Fibroblast of mammary gland (primary cell): Measurements from ENCODE around the gene STK25.

Source experiments
- DNase-seq: peaks from one replicate; pipeline ENCODE4 v3.0.0-alpha.2; 2010; ENCODE audit warnings: low read depth
- H3K4me3 ChIP-seq: 2 replicates; pipeline ENCODE4 v1.5.1; 2011; ENCODE audit warnings: low read depth, mild to moderate bottlenecking, low read length, moderate library complexity; ENCODE audit not compliant: control insufficient read depth
- TF ChIP-seq, protein P1 (sequence below): conservative IDR thresholded peaks from 2 replicates; pipeline ENCODE4 v1.5.1; 2011; ENCODE audit warnings: low read depth, low read length, inconsistent platforms; ENCODE audit not compliant: control insufficient read depth, insufficient read depth

STK25 gene

DNA sequence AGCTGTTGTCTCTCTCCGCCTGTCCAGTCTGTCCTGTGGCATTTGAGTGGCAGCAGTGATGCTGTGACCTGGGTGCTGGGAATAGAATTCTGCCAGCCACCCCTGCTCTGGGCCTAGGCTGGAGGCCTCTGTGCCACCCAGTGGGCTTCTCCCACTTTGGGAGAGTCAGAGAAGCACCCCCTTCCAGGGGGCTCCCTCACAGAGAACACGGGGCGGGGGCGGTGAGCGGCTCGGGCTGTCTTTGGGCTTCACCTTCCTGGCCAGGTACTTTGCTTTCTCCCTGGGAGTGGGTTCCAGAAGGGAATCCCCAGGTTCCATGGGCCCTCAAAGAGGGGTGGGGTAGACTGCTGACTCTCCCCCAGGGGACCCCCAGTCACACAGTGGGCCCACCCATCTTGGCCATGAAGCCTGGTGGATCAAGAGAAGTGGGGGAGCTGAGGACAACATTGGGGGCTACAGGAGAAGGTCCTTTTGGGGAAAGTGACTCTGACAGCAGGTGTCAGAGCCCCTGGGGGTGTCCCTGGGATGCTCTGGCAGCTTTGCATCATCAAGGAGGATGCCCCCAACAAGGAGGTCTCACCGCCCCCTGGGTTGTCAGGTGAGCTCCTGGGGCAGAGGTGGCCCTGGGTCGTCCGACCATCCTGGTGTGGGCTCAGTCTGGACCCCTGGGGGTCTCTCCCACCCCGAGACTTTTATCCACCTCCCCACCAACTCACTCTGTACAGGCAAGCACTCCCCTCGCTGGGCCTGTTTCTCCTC, 31.4 kb upstream of the STK25 start:
- DNase-seq: no peak
- no peak overlapping the region for H3K4me3 ChIP-seq
- TF ChIP-seq, protein P1, sequence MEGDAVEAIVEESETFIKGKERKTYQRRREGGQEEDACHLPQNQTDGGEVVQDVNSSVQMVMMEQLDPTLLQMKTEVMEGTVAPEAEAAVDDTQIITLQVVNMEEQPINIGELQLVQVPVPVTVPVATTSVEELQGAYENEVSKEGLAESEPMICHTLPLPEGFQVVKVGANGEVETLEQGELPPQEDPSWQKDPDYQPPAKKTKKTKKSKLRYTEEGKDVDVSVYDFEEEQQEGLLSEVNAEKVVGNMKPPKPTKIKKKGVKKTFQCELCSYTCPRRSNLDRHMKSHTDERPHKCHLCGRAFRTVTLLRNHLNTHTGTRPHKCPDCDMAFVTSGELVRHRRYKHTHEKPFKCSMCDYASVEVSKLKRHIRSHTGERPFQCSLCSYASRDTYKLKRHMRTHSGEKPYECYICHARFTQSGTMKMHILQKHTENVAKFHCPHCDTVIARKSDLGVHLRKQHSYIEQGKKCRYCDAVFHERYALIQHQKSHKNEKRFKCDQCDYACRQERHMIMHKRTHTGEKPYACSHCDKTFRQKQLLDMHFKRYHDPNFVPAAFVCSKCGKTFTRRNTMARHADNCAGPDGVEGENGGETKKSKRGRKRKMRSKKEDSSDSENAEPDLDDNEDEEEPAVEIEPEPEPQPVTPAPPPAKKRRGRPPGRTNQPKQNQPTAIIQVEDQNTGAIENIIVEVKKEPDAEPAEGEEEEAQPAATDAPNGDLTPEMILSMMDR: no peak

DNA sequence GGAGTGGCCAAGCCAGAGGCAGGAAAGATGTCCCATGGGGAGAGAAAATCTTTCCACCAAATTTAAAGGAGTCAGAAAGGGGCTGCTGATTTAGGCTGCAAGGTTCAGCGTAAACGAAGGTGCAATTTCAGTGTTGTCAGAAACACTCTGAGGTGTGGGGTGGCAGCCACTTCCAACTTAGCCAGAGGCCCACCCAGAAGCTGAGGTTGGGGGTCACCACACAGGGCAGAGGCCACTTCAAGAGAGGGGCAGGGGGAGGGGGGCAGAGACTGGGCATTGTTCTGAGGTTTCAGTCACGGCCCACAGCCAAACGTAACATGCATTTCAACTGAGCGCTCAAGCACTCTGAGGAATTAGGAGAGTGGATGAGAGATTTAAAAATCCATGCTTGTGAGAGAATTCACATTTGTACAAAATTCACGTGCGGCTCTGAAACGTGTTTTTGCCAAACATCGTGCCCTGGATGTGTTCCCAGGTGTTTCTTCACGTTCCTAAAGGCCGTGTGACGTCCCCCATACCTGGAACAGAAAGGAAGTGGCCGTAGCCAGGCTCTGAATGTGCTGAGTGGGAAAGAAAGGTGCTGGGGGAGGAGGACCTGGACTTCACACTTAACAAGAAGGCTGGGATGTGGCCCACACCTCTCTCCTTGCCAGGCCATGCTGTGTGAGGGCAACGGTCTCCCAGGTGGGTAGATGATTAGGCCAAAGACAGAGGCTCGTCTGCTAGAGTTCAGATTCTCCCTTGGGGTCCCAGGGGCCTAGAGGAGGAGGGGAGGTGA, 30.6 kb upstream of the STK25 start:
- H3K4me3 ChIP-seq: no peak overlapping the region
- TF ChIP-seq, protein P1: no peak
- DNase-seq: no peak

DNA sequence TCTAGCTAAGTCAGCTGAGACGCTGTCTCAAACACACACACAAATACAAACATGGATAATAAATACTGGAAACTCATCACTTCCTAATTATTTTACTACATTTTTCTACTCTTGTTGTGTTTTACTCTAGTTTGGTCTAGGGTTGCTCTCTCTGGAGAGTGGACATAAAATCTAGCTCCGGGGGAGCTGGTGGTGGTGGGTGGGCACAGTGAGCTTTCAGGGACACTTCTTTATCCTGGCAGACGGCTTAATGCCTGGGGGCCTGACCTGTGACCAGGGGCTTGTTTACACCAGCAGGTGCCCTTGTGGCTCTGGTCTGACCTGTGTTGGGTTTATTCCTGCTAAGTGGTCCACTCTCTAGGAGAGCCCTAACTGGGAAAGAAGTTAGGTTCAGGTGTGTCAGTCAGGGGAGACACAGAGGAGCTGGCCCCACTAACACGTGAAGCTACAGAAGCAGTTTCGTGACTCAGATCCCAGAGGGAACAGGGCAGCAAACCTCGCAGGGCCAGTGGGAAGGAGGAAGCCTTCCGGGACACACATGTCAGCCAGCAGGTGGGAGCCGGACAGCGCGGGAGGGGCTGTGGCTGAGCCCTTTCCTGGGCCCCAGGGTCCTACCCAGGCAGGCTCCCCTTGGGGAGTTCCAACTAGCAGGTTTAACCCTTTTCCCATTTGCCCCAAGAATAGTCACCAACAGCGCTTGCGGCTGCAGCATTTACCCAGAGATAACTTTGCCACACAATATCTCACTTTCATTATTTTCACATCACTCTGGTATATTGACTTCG, 27.7 kb upstream of the STK25 start:
- H3K4me3 ChIP-seq: no peak overlapping the region
- DNase-seq: no peak
- TF ChIP-seq, protein P1: no peak

DNA sequence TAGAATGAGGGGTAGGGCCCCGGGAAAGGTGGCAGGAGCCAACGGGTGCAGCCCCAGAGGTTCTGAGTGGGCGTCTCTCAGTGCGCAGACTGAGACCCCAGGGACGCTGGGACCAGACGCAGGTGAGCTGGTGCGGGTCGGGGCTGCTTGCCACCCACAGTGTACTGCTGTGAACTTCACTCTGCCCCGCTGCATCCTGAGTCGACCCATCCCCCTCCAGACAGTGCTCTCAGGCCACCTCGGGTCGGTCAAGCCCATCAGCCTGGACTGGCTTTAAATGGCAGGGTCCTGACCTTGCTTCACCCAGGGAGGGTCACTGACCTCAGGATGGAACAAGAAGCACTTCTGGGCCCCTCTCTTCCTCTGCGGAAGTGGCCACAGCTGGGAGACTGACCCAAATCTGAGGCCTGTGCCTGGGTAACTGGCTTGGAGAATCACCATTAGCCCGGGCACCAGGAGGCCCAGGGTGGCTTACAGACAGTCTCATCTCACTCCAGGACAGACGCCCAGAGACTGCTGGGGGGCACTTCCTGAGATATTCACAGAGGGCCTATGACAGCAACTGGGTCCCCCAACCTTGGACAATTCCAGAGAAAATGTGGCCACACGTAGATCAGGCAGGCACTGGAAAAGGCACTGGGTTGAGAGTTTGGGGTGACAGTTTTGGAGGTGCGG, 26.5 kb upstream of the STK25 start:
- H3K4me3 ChIP-seq: no peak overlapping the region
- DNase-seq: no peak
- TF ChIP-seq, protein P1: no peak

DNA sequence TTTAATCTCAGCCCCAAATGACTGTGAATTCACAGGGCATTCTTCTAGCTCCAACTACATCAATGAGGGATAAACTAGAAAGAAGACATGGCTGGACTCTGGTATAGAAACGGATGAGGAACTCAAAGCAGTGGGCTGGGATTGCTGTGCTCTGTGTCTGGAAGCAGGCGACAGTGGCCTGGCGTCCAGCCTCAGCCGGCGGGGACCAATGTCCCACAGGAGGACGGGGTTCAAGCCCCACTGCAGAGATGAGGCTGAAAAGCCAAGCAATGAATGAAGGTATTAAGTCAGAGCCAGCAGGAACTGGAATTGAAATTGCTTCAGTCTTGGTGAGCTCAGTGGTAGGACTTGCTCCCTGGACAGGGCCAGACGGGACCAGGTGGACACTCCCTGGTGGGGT, 25.9 kb upstream of the STK25 start:
- DNase-seq: no peak
- TF ChIP-seq, protein P1: no peak
- H3K4me3 ChIP-seq: no peak overlapping the region
